Embryonic facial prominence (tissue), 1 donor: ENCODE results near the gene TRIM47.

ENCODE experiments used
- DNase-seq: peaks from one replicate; pipeline ENCODE4 v3.0.0-alpha.2; 2016; ENCODE audit errors: extremely low spot score

The TRIM47 gene

DNA sequence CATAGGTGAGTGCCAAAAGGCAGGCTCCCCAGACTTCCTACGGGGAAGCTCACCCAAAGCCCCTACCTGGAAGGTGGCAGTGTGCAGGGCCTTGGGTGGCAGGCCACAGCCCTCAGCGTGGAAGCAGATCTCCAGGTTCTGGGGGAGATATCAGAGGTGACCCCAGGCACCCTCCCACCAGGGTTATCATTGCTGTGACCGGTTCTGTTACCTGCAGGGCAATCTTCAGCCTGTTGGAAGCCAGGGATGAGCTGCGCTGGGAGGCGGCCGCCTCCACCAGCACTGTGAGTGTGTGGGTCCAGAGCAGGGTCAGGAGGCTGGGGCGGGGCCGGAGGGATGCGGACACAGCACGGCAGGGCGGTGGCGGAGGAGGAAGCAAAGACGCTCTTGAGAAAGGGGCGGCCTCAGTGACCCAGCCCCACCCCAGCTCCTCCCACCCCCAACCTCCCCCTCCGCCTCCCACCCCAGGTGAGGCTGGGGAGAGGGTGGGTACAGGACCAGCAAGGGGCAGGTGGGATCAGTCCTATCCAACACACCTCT is 47.3 kb downstream of the TRIM47 start:
- no peak for DNase-seq

DNA sequence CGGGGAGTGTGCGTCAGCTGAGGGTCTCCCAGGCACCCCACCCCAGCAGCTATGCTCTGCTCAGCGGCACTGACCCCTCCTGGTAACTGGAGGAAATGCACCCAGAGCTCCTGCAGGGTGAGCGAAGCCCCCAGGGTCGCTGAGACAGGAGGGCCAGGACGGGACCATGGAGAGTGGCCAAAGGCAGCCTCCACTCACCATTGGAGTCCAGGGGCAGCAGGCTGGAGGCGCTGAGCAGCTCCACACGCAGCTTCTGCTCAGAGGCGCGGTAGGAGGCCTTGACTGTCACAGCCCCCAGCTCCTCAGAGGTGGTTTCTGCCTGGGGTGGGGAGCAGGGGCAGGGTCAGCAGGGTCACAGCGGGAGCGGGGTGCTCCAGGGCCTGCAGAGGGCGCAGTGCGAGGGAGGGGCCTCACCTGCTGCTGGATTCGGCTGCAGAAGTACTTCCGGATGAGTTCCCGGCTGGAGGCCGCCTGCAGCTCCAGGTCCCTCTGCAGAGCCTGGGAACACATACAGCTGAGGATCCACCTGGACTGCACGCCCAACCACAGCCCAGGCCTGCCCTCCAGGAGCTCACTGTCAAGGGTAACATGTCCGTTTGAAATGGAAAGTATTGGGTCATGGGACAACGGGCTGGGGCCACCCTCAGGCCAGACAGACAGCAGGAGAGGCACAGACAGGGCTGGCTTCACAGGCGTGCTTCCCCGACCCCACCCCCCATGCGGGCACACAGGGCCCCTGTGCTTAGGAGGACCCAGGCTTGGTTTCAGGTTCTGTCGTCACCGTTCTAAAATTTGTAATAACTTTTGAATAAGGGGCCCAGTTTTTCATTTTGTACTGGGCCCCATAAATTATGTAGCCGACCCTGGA is 48.0 kb downstream of the TRIM47 start:
- no peak for DNase-seq

DNA sequence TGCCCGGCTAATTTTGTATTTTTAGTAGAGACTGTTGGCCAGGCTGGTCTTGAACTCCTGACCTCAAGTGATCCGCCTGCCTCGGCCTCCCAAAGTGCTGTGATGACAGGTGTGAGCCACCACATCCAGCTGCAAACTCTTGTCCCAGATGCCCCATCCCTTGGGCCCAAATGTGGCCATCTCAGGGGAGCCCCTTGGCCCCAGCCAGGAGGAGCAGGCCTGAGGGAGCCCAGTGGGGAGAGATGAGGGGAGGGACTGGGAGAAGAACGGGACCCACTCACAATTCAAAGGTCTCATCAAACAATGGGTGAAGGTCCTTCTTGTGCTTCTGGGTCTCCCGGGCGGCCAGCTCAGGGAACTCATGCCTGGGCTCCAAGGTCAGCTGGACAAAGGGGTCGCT is 48.6 kb downstream of the TRIM47 start:
- no peak for DNase-seq

DNA sequence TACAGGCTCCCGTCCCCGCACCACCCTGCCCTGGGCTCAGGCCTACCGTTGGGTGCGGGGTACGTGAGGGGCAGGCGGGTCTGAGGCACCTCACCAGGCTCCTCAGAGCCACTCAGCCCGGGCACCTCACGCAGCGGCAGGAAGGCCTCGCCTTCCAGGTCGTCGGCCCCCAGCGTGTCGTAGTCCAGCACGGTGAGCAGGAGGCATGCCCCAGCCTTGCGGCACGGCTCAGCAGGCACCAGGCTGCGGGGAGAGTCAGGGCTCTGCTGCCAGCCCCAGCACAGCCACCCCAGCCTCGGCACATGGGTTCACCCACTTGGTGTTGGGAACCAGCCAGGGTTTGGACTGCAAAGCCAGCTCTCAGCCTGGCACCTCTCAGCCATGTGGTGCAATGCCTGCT is 49.6 kb downstream of the TRIM47 start:
- DNase-seq: no peak

DNA sequence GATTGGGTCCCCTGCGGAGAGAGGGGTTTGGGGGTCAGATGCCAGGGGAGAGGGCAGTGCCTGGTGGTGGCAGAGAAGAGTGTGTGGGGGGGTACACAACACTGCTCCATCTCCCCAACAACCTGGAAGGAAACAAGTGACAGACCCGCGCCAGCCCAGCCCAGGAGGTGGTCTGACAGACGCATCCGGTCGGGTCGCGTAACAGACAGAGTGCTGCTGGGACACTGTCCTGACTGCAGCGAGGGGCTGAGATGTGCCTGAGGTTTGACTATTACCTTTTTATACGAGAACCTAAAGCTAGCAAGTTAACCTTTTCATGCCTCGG is 50.3 kb downstream of the TRIM47 start:
- no peak for DNase-seq

DNA sequence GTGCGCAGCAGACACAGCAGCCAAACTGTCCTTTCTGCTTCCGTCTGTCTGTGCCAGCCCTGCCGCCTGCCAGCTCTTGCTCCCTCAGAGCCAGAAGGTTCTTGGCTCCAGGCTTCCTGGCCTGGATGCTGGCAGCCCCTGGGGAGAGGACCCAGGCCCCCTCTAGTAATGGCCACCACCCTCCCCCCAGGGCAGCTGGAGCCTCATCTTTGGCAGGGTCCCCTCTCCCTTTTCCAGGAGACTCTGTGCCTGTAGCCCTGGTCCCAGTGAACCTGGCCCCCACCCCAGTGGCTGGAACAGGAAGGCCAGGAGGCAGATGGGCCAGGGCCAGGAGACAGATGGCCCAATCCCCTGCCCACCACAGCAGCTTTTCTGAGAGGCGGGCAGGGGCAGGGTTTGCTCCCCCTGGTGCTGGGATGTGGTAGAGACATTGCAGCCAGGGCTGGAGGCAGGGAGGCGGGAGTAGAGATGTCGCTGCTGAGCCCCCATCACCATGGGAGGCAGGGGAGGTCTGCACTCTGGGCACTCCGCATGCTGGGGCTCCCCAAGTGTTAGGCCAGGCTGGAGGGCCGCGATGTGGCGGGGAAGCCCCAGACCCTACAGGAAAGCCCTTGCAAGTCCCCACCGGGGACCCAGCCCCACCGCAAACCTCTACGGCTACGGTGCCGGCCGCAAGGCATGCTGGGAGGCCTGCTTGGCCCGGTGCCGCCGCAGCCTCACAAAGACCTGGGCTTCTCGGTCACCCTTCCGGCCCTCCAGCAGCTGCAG is 50.9 kb downstream of the TRIM47 start:
- no peak for DNase-seq

DNA sequence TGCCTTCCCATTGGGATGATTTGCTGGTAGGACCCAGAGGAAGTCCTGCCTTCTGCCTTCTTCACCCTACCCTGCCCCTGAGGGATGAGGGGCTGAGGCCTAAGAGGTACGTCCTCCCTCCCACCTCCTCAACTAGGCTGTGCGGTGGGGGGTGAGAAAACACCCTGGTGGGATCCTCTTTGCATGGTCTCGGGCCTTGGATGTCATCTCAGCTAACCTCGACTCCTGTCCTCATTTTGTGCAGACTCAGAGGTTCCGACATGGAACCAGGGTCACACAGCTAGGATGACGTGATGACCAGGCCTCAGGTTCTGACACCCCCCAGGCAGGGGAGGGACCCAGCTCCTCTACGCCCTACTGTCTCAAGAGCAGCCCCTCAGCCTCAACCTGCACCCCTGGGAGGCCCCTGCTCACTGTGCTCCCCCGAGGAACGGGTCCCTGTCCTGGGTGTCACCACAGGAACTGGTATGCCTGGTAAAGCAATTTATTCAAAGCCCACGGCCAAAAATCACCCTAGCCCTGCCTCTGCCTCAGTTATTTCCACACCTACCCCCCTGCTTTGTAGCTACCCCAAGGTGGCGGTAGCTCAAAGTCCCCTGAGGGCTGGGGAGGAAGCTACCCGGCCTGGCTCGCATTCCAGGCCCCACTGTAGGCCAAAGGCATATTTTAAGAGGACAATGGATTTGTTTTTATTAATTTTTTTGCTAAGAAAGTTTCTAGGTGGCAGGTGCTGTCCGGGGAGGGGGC is 51.6 kb downstream of the TRIM47 start:
- no peak for DNase-seq

DNA sequence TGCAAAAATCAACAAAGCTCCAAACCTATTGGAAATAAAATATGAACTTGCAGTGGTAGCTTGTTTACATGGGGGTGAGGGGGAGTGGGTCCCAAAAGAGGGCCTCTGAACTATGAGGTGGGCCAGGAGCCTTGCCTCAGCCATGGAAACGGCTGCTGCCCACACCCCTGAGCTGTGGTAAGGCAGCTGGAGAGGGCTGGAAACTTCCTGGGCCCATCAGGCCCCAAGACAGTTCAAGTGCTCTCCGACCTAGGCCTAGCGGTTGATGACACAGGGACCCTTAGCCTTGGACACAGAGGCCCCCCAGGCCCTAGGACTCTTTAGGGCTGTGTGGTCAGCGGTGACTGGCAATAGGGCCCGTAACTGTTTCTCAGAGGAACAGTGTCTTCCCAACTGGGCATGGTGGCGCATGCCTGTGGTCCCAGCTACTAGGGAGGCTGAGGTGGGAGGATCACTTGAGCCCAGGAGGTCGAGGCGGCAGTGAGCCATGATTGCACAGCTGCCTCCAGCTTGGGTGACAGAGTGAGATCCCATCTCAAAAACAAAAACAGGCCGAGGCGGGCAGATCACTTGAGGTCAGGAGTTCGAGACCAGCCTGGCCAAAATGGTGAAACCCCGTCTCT is 52.5 kb downstream of the TRIM47 start:
- no peak for DNase-seq

DNA sequence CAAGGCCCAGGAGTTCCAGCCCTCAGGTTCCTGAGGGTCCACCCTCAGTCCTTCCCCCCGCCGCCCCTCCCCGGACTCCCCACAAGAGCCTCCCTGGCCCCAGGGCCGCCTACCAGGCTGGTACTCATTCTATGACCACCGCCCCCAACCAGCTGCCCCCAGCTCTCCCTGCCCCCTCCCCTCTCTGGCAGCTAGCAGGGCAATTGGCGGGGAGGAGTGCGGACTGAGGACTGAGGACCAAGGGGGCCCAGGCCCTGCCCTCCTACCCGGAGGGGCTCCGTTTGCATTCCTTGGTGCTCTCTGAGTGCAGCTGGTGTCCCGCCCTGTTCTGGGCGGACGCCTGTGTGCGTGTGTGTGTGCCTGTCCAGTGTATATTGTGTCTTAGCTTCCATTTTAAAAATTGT is 53.2 kb downstream of the TRIM47 start:
- no peak for DNase-seq

DNA sequence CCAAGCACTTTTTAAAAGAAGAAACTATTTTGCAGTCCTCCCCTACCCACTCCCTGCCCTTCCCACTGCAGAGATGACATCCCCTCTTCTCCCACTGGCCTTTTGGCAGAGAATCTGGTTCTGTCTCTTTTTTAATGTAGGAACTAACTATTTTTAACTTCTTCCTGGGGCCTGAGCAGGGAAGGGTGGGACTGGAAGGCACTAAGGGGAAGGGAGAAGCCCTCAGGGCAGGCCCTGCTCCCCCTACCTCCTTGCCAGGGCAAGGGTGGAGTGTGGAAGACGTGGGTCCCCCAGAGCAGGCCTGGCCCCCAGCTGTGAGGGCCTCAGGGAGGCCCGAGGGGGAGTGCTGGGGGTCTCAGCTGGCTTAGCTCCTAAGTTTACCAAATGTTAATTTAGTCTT is 53.7 kb downstream of the TRIM47 start:
- no peak for DNase-seq
